Stimulated activated CD8-positive, alpha-beta memory T cell treated with anti-CD3 and anti-CD28 coated beads, Interleukin-12 subunit alpha, Interleukin-12 subunit beta, amount 100 ng/mL, for 24 hours (primary cell): ENCODE measurements around the gene PDP2.

Experiments
- DNase-seq: peaks from one replicate; pipeline ENCODE4 v3.0.0-alpha.2; 2020; ENCODE audit errors: extremely low read depth

The PDP2 gene

DNA sequence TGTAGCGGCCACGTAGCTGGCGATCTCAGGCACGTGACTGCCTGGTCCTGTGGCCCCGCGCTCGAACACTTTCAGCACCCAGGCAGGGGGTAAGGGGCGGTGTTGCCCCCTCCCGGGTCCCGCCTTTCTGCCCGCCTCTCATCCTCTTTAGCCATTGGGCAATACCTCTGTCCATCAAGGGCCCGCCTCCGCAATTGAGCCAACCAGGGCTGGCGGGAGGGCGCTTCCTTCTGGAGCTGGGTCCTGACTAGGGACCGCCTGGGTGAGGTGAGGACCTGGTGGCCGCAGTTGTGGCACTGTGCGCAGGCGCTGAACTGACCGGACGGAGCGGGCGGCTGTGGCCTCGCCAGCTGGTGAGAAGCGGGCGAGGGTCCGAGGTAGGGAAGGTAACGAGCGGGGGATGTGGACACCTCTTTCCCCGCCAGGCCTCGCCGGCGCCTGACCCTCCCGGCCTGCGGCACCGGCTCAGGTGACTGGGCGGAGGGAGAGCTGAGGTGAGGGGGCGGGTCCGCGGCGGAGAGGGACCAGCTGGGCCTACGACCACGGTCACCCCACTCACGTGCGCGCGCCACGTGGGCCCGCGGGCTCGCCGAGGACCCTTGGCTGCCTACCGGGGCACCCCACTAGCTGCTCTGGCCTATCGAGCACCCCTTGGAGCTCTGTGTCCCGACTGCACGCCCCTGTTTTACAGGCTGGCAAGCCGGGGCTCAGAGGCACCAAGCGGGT, at the start of gene PDP2:
TSS of gene PDP2 (plus strand) at position 228 of the 726 bp plus-strand sequence. CDS start 3,770 bp downstream, outside the sequence.
- peak; percentile 67 for DNase-seq

DNA sequence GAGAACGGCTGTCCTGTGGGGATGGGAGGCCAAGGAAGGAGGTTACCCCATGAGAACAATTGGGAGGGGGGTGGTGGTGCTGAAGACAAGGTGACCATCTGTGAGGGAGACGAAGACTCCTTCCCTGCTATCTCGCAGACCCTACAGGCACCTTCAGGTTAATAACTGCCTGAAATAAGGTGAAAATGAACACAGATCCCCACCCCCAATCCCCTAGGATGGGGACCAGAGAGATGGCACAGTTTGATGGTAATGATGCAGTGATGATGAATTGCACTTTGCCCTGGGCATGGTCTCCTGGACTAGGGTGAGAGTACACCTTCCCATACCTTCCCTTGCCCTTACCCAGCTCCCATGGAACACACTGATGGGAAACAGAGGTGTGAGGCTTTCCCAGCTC, 48.1 kb upstream of the PDP2 start:
- DNase-seq = no peak

DNA sequence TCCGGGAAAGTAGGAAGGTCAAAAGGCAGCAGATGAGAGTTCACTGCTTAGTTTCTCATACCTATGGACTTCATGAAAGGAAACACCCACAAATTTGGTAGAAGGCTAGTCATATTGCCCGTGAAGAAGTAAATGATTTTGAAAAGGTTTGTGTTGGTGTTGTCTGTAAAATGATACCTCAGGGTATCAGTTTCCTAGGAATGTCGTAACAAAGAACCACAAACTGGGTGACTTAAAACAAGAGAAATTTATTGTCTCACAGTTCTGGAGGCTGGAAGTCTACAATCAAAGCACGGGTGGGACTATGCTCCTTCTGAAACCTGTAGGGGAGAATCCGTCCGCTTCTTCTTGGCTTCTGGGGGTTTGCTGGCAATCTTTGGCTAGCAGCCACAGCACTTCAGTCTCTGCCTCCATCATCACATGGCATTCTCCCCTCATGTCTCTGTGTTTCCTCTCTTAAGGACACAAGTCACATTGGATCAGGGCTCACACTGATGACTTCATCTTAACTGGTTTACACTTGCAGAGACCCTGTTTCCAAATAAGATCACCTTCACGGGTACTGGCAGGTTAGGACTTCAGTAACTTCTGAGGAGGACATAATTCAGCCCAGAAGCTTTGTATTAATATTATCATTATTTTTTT, 47.5 kb upstream of the PDP2 start:
- DNase-seq = no peak

GRCh38 chr16:66834746-66835145, 45.6 kb upstream of the PDP2 start:
- DNase-seq = no peak

- DNase-seq = no peak
Measured at GRCh38 chr16:66840883-66841282, 39.4 kb upstream of the PDP2 start.

- no peak for DNase-seq
Measured at GRCh38 chr16:66841366-66841765, 38.9 kb upstream of the PDP2 start.

- no peak for DNase-seq
Measured at GRCh38 chr16:66842765-66843164, 37.5 kb upstream of the PDP2 start.

- DNase-seq = no peak
Measured at GRCh38 chr16:66843191-66843590, 37.1 kb upstream of the PDP2 start.

DNA sequence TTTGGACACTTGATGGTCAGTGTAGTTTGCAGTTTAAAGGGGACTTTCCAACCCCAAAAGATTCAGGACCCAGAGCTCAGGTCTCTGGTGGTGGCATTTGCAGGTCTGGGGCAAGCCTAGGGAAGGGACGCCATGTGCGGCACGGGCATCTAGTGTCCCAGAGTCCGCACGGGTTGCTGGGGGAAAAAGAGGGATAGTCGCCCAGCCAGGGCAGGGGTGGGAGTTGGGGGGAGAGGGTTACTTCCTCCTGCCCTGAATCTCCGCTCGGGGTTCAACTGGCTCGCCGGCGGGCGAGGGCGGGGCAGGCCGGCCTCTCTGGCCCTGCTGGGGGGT, 36.3 kb upstream of the PDP2 start:
- no peak for DNase-seq

DNA sequence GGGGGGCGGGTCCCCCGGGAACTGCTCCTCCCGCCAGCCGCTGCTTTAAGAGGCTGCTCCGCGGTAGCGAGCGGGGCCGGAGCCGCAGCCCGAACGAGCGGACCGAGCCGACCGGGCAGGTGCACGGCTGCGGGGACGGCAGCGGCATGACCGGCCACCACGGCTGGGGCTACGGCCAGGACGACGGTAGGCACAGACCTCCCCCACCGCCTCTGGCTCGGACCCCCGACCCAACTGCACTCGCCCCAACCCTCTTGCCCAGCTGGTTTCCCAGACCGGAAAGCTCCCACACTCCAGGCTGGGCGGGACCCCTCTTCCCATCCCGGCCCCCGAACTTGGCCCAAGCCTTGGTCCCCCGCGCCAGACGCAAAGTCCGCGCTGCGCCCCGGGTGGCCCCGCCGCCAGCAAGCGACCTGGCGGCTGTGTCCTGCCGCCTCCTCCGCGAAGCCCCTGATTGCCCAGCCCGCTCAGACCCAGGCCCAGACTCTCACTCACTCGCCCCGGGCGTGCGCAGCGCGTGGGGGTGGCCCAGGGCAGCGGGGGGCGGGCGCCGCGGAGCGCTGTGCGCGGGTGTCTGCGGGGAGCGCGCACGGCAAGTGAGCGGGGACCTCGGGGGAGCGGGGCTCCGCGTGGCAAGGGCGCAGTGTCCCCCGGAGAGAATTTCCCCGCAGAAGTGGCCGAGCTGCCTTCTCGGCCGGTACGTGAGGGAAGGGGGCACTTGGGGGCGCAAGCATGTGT, 35.8 kb upstream of the PDP2 start, which contains the start of gene CA7:
TSS of gene CA7 (plus strand) at position 73 of the 738 bp plus-strand sequence. CDS start at position 147, 74 bp downstream.
- no peak for DNase-seq

GRCh38 chr16:66845080-66845410, 35.3 kb upstream of the PDP2 start:
- DNase-seq = no peak

GRCh38 chr16:66845791-66846221, 34.5 kb upstream of the PDP2 start:
- no peak for DNase-seq

- DNase-seq = no peak
Measured at GRCh38 chr16:66846266-66846665, 34.0 kb upstream of the PDP2 start.

DNA sequence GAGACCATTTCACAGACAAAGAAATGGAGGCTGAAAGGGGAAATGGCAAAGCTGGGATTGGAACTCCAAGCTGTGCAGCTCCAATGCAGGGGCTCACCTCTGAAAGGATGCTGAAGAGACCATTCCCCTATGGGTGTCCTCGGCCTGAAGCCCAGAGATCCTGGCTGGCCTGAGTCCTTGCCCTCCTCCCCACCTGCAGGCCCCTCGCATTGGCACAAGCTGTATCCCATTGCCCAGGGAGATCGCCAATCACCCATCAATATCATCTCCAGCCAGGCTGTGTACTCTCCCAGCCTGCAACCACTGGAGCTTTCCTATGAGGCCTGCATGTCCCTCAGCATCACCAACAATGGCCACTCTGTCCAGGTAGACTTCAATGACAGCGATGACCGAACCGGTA, 33.5 kb upstream of the PDP2 start:
- no peak for DNase-seq

DNA sequence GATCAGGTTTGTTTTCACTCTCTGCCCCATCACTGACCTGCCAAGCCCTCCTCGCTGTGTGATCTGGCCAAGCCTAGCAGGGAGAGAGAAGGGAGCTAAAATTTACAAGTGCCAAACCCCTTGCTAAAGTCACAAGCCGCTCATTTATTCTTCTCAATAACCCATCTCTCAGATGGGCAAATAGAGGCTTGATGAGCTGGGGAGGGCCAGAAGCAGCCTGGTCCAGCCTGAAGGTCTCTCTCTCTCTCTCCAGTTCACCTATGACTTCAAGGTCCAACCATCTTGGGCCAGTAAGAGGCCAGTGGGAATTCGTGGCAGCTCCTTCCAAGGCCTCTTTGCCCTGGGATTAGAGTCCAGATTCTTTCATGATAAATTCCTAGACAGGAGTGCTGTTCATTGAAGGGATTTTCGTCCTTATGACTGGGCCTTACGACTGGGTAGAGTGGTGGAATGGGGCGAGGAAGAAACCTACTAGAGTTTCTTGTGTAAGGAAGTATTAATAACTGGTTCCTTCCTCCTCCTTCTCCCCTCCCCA, 32.7 kb upstream of the PDP2 start:
- no peak for DNase-seq

DNA sequence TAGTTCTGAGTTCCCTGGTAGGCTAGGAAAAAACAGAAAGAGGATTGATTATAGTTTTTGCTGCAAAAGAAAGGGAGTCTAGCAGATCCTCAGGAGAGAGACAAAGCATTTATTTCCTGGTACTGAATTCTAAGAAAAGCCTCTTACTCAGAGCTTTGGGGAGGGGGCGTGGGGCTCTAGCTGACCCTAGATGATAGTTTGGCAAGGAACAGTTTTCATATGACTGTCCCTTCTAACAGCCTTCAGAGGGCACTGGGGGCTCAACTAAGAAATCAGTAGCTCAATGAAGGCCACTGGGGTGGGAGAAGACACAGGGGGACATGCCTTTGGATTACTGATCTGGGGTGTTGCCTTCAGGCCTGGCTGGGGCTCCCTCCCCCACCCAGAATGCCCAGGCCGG, 32.1 kb upstream of the PDP2 start:
- DNase-seq = no peak

DNA sequence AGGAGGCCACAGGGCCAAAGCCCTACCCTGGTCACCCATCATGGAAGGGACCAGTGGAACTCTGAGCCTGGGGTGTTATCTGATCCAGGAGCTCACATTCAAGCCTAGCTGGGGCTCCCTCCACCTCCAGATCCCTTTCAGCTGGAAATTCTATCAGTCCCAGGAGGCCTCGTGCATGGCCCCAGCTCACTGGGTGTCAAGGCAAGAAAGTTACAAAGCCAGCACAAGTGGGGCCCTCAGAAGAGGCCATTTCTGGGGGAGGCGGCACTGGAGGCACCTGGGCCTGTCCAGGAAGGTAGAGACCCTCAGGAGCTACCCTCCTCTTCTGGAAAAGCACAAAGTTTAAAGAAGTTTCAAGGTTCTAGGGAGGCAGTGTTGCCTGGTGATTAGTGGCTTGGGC, 31.3 kb upstream of the PDP2 start:
- DNase-seq = no peak

DNA sequence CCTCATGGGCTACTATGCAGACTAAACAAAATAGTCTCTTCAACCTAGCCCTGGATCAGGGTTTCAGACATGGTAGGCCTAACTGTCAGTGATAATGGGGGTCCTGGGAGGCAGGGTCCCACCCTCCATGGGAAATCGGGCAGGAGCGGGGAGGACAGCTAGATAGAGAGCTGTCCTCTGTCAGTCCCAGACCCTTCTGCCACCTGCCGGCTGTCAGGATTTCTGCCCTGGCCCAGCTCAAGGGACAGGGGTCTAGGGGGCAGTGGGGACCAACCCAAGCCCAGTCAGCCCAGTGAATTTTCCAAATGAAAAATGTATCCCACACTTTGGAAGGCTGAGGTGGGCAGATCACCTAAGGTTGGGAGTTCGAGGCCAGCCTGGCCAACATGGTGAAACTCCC, 30.8 kb upstream of the PDP2 start:
- DNase-seq = no peak

GRCh38 chr16:66850115-66850815, 30.1 kb upstream of the PDP2 start:
- no peak for DNase-seq

DNA sequence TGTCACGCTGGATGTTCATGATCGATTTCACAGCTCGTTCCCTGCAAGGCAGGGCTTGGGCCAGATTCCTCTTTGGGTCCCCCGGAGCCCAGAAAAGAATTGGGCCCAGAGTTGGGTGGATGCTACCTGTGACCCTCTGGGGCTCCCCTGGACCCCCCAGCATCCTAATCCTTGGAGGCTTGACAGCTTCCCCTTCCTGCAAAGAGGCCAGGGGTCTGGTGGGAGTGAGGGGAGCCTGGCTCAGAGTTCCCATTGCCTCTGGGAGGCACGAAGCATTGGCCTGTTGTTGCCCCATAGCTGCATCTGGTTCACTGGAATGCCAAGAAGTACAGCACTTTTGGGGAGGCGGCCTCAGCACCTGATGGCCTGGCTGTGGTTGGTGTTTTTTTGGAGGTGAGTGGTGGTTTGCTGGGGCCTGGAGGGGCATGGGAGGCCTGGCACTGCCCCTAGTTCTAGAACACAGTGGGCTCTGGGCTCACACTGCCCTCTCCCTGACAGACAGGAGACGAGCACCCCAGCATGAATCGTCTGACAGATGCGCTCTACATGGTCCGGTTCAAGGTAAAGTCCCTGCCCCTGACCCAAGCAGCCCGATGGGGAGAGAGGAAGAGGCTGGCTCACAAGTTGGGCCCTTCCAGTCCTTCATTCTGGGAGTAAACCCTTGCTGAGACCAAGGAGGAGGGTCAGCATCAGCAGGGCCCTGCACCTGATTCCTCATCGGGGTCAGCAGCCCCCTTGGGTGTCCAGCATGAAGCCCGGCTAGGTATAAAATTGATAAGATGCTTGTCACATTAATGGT, 28.9 kb upstream of the PDP2 start:
- no peak for DNase-seq
